ENCODE results near the gene CSNK2A3. TPM values are rescaled to one million over a fixed set of nuclear protein-coding genes. Genes with fewer than 3 reads are reported as not detected.

The CSNK2A3 gene
- total RNA-seq, 3 donors from 2014 or later: 1.0 to 2.6 (median 1.3) TPM

DNA sequence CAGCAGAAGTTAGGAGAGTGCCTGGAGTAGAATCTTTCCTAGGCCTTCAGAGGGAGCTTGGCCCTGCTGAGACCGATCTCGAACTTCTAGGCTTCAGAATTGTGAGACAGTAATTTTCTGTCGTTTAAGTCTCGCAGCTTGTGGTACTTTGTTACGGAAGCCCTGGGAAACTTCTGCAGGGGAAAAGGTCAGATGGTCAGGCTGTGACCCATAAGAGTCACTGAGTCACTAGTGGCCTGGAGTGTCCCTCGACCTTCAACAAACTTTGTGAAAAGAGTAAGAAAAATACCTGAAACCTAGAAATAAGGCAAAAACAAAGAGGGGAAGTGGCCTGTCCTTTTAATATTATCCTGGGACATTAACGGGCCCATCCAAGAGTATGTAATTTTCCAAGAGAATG lies 34.6 kb downstream of the CSNK2A3 start:
- no peak for DNase-seq (ENCODE audit: low spot score in 2 of 2)
- no peak overlapping the region for H3K4me3 ChIP-seq
- H3K4me1 ChIP-seq: no peaks in the 10 kb centered on the region
- peaks cover 0 to 11% of the 10 kb centered on the region in 2 donors for H3K9me3 ChIP-seq
- H3K27ac ChIP-seq: no peak overlapping the region
- H3K27me3 ChIP-seq: no peaks in the 10 kb centered on the region
- no peak for TF ChIP-seq POLR2AphosphoS5 (IDR thresholded peaks at IDR 0.05)
- no peak for TF ChIP-seq POLR2A (IDR thresholded peaks at IDR 0.05)
- H3K36me3 ChIP-seq: no peaks in the 10 kb centered on the region
- intact Hi-C loops (cut with DNase I; ENCODE audit: low total_unique reads): no loop called here

DNA sequence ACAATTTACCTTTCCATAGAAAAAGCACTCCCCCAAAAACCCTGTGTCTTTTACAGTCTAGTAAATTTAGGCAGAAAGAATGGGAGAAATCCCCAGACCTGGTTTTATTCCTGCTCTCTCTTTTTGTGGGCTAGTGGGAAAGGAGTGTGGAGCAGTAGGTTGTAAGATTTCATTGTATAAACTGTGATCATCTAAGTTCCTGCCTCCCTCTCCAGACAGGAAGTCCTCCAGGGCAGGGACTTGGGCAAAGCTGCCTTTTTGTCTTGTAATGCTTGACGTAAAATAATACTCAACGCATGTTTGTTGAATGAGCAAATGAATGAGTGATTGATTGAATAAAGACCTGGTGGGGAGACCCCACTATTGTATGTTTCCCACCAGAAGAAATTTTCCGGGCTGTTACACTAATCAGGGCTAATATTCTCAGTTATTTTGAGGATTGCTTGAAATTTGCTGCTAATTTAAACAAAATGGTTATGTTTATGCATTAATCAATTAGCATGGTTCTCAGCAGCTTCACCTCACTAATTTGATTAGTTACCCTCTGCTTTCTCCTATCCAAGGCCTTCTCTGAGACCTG lies 36.3 kb downstream of the CSNK2A3 start:
- Histone ChIP-seq H3K4me3 (no peak overlapping the region), H3K4me1 (no peaks in the 10 kb centered on the region), H3K36me3 (no peaks in the 10 kb centered on the region), H3K9me3 (no peaks in the 10 kb centered on the region), H3K27ac (no peak overlapping the region), H3K27me3 (no peaks in the 10 kb centered on the region)
- intact Hi-C loops (cut with DNase I; ENCODE audit: low total_unique reads): no loop called here
- no peak for TF ChIP-seq POLR2AphosphoS5 (IDR thresholded peaks at IDR 0.05)
- TF ChIP-seq POLR2A (IDR thresholded peaks at IDR 0.05): no peak
- TF ChIP-seq, protein P1, sequence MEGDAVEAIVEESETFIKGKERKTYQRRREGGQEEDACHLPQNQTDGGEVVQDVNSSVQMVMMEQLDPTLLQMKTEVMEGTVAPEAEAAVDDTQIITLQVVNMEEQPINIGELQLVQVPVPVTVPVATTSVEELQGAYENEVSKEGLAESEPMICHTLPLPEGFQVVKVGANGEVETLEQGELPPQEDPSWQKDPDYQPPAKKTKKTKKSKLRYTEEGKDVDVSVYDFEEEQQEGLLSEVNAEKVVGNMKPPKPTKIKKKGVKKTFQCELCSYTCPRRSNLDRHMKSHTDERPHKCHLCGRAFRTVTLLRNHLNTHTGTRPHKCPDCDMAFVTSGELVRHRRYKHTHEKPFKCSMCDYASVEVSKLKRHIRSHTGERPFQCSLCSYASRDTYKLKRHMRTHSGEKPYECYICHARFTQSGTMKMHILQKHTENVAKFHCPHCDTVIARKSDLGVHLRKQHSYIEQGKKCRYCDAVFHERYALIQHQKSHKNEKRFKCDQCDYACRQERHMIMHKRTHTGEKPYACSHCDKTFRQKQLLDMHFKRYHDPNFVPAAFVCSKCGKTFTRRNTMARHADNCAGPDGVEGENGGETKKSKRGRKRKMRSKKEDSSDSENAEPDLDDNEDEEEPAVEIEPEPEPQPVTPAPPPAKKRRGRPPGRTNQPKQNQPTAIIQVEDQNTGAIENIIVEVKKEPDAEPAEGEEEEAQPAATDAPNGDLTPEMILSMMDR (IDR thresholded peaks at IDR 0.05): no peak
- no peak for DNase-seq (ENCODE audit: low spot score in 2 of 2)

DNA sequence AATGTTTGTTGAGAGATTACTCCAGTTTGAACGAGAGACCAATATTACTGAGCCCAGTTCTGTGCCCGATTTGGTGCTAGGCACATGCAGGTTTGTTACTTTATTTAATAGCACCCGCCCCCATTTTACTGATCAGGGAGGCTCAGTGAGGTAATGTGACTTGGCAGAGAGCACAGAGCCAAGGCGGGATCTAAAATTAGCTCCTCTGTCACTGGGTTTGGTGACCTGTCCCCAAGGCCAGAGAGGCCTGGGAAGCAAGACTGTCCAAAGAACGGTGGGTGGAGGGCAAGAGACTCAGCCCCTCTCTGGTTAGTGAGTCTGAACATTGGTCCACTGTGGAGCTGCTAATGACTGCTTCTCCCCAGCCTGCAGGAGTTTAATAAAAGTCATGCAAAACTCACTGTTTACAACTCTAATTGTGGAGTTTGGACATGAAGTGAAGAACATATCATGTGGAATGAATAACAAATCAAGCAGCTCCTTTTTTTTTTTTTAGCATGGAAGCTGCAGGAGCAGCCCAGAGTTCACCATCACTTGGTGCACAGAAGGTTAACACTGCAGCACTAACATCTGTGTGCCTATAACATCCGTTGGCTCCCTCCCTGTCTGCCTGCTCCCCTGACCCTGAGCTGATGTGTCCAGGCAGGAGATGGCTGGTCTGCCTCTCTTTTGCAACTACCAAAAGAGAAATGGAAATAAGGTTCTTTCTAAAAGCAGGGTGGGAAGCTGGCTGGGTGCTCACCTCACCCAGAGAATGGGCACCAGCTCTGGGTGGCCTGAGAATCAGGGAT lies 39.0 kb downstream of the CSNK2A3 start:
- intact Hi-C loops (cut with DNase I; ENCODE audit: low total_unique reads): no loop called here

DNA sequence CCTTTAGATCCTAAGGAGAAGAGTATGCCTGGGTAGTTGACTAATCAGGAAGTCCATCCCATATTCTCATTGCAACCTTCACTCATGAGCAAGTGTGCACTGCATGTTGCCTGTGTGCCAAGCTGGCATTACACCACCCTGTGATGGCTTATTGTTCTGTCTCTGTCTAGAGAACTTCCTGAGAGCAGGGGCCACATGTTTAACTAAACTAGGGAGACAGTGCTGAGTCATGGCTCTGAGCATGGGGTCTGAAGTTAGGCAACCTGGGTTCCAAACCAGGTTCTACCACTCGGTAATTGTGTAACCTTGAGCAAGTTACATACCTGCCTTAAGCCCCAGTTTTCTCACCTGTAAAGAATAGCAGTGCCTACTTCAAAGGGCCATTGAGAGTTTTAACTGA lies 39.6 kb downstream of the CSNK2A3 start:
- H3K27ac ChIP-seq: no peak overlapping the region
- no peaks in the 10 kb centered on the region for H3K27me3 ChIP-seq
- DNase-seq (ENCODE audit: low spot score in 2 of 2): no peak
- no peaks in the 10 kb centered on the region for H3K9me3 ChIP-seq
- intact Hi-C loops (cut with DNase I; ENCODE audit: low total_unique reads): no loop called here
- H3K4me3 ChIP-seq: no peak overlapping the region
- TF ChIP-seq POLR2AphosphoS5 (IDR thresholded peaks at IDR 0.05) (no peak), POLR2A (IDR thresholded peaks at IDR 0.05) (no peak)
- TF ChIP-seq, protein P1 (IDR thresholded peaks at IDR 0.05): no peak
- no peaks in the 10 kb centered on the region for H3K4me1 ChIP-seq
- H3K36me3 ChIP-seq: no peaks in the 10 kb centered on the region

More for the DNA sequence above, 39.0 kb downstream of the CSNK2A3 start:
- no peaks in the 10 kb centered on the region for H3K27me3 ChIP-seq
- no peaks in the 10 kb centered on the region for H3K36me3 ChIP-seq
- no peak overlapping the region for H3K27ac ChIP-seq
- no peak overlapping the region for H3K4me3 ChIP-seq
- no peaks in the 10 kb centered on the region for H3K4me1 ChIP-seq
- DNase-seq (ENCODE audit: low spot score in 2 of 2): no peak
- TF ChIP-seq POLR2A (IDR thresholded peaks at IDR 0.05) (no peak), POLR2AphosphoS5 (IDR thresholded peaks at IDR 0.05) (no peak)
- TF ChIP-seq, protein P1 (IDR thresholded peaks at IDR 0.05): no peak
- no peaks in the 10 kb centered on the region for H3K9me3 ChIP-seq

DNA sequence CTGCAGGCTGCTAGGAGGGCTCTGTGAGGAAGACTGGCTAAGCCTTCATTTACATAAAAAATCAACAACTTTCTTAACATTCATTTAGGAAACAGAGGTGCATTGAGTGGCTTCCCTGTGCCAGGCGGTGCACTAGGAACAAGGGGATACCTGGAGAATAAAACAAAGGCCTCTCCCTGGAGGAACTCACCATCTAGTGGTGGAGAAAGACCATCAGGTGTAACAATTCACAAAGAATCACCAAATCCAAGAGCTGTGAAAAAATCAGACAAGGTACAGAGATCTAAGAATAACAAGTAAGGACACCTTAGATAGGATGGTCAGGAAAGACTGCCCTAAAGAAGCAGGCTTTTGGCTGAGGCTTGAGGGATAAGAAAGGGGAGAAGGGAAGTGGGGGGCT lies 40.3 kb downstream of the CSNK2A3 start:
- Histone ChIP-seq H3K36me3 (no peaks in the 10 kb centered on the region), H3K4me1 (no peaks in the 10 kb centered on the region), H3K9me3 (no peaks in the 10 kb centered on the region), H3K4me3 (no peak overlapping the region), H3K27ac (no peak overlapping the region), H3K27me3 (no peaks in the 10 kb centered on the region)
- intact Hi-C loops (cut with DNase I; ENCODE audit: low total_unique reads): no loop called here
- no peak for TF ChIP-seq POLR2AphosphoS5 (IDR thresholded peaks at IDR 0.05)
- TF ChIP-seq, protein P1 (IDR thresholded peaks at IDR 0.05): no peak
- DNase-seq (ENCODE audit: low spot score in 2 of 2): no peak

All from breast epithelium (tissue), 4 donors.